ENCODE data around the gene SPINK4. TPM values are rescaled to one million over a fixed set of nuclear protein-coding genes. Genes with fewer than 3 reads are reported as not detected.

SPINK4 gene
- total RNA-seq, 1 donor from 2014 or later, result not detected

DNA sequence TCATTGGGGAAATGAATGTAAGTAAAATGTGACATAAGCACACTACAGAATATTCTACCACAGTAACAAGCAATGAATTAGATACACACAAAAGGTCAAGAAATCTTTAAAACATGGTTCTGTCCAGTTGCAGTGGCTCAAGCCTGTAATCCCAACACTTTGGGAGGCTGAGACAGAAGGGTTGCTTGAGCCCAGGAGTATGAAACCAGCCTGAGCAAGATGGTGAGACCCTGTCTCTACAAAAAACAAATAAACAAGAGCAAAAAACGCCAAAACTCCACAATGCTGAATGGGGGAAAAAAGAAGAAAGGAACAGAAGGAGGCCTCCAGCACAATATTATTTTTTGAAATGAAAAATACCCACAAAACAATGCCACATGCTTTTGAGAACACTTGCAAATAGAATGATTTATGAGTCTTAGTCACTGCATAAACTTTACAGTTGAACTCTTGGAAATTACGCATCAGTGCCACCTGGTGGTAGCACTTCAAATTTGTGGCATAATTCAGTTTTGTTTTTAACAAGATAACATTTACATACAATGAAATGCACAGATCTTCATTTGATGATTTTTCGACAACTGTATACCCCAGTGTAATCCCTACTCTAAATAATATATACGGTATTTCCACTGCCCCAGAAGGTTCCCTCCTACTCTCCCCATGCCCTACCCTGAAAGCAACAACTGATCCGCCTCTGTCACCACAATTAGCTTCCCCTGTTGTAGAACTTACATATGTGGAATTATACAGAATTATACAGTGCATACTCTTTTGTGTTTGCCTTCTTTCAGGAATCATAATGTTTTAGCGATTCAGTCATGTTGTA, 14.4 kb upstream of the SPINK4 start:
- Histone ChIP-seq H3K4me1 (no peaks in the 10 kb centered on the region), H3K36me3 (no peaks in the 10 kb centered on the region), H3K4me3 (no peak overlapping the region), H2AFZ (replicated peaks) (no peak overlapping the region), H3K27me3 (no peaks in the 10 kb centered on the region), H3K9ac (no peak overlapping the region), H3F3A (ENCODE audit: low read depth) (no peaks in the 10 kb centered on the region), H4K20me1 (ENCODE audit: low read depth) (no peaks in the 10 kb centered on the region), H3K27ac (no peak overlapping the region), H3K4me2 (no peak overlapping the region), H3K79me2 (ENCODE audit: low read depth) (no peaks in the 10 kb centered on the region), H3K9me3 (ENCODE audit: low read depth) (no peaks in the 10 kb centered on the region)
- Mint-ChIP-seq H3K9me3 (no peaks in the 10 kb centered on the region), H3K4me3 (no peak overlapping the region), H3K27me3 (ENCODE audit: insufficient read depth, low read depth) (peaks cover 5% of the 10 kb centered on the region), H3K36me3 (no peaks in the 10 kb centered on the region), H3K27ac (no peak overlapping the region), H3K4me1 (no peaks in the 10 kb centered on the region)
- DNase-seq (ENCODE audit: low spot score), result peak; percentile 55
- TF ChIP-seq, protein P1, sequence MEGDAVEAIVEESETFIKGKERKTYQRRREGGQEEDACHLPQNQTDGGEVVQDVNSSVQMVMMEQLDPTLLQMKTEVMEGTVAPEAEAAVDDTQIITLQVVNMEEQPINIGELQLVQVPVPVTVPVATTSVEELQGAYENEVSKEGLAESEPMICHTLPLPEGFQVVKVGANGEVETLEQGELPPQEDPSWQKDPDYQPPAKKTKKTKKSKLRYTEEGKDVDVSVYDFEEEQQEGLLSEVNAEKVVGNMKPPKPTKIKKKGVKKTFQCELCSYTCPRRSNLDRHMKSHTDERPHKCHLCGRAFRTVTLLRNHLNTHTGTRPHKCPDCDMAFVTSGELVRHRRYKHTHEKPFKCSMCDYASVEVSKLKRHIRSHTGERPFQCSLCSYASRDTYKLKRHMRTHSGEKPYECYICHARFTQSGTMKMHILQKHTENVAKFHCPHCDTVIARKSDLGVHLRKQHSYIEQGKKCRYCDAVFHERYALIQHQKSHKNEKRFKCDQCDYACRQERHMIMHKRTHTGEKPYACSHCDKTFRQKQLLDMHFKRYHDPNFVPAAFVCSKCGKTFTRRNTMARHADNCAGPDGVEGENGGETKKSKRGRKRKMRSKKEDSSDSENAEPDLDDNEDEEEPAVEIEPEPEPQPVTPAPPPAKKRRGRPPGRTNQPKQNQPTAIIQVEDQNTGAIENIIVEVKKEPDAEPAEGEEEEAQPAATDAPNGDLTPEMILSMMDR (IDR thresholded peaks at IDR 0.05), result peak; percentile 89
- no peak for TF ChIP-seq EZH2phosphoT487 (IDR thresholded peaks at IDR 0.05)

DNA sequence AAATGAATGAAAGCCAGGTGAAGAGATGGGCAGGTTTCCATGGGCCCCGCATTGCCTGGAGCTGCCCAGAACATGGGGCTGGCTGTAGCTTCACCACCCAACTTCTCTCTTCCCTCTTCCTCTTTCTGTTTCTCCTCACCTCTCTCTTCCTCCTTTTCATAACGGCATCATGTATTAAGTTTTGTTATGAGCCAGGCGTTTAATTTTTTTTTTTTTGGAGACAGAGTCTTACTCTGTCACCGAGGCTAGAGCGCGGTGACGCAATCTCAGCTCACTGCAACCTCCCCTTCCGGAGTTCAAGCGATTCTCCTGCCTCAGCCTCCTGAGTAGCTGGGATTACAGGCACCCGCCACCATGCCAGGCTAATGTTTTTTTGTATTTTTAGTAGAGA, 13.0 kb upstream of the SPINK4 start:
- H3K27me3 ChIP-seq, result peaks cover 5% of the 10 kb centered on the region
- no peaks in the 10 kb centered on the region for H3K79me2 ChIP-seq (ENCODE audit: low read depth)
- no peaks in the 10 kb centered on the region for H3K36me3 ChIP-seq
- H3K4me3 ChIP-seq, result no peak overlapping the region
- no peak for TF ChIP-seq EZH2phosphoT487 (IDR thresholded peaks at IDR 0.05)
- TF ChIP-seq, protein P1 (IDR thresholded peaks at IDR 0.05), result no peak
- no peaks in the 10 kb centered on the region for H4K20me1 ChIP-seq (ENCODE audit: low read depth)
- H3K9me3 ChIP-seq (ENCODE audit: low read depth), result no peaks in the 10 kb centered on the region
- H3K9ac ChIP-seq, result no peak overlapping the region
- H3K9me3 Mint-ChIP-seq, result no peaks in the 10 kb centered on the region
- H3K27me3 Mint-ChIP-seq (ENCODE audit: insufficient read depth, low read depth), result peaks cover 9% of the 10 kb centered on the region
- no peak overlapping the region for H3K4me3 Mint-ChIP-seq
- no peak overlapping the region for H2AFZ ChIP-seq (replicated peaks)
- H3K4me1 ChIP-seq, result no peaks in the 10 kb centered on the region
- H3K27ac ChIP-seq, result no peak overlapping the region
- H3K36me3 Mint-ChIP-seq, result no peaks in the 10 kb centered on the region
- no peak overlapping the region for H3K4me2 ChIP-seq
- DNase-seq (ENCODE audit: low spot score), result no peak
- H3K27ac Mint-ChIP-seq, result no peak overlapping the region
- H3K4me1 Mint-ChIP-seq, result no peaks in the 10 kb centered on the region
- H3F3A ChIP-seq (ENCODE audit: low read depth), result no peaks in the 10 kb centered on the region

DNA sequence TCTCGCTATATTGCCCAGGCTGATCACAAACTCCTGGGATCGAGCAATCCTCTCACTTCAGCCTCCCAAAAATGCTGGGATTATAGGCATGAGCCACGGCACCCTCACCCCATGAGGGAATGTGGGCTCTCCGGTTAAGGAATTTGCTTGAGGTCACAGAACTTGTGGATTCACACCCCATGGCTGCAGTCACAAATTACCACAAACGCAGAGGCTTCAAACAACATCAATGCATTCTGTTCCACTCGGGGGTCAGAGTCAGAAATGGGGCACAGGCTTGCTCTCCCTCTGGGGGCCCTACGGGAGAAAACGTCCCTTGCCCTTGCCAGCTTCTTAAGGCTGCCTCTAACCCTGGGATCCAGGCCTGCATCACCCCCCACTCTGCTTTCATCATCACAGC, 12.2 kb upstream of the SPINK4 start:
- TF ChIP-seq EZH2 (IDR thresholded peaks at IDR 0.05) (no peak), EZH2phosphoT487 (IDR thresholded peaks at IDR 0.05) (no peak)
- TF ChIP-seq, protein P1 (IDR thresholded peaks at IDR 0.05), result no peak
- Mint-ChIP-seq H3K9me3 (no peaks in the 10 kb centered on the region), H3K36me3 (no peaks in the 10 kb centered on the region), H3K27ac (no peak overlapping the region), H3K4me3 (no peak overlapping the region), H3K4me1 (no peaks in the 10 kb centered on the region), H3K27me3 (ENCODE audit: insufficient read depth, low read depth) (peaks cover 9% of the 10 kb centered on the region)
- no peaks in the 10 kb centered on the region for H3F3A ChIP-seq (ENCODE audit: low read depth)
- H3K36me3 ChIP-seq, result no peaks in the 10 kb centered on the region
- H3K27ac ChIP-seq, result no peak overlapping the region
- H3K4me2 ChIP-seq, result no peak overlapping the region
- H3K79me2 ChIP-seq (ENCODE audit: low read depth), result no peaks in the 10 kb centered on the region
- no peaks in the 10 kb centered on the region for H3K9me3 ChIP-seq (ENCODE audit: low read depth)
- DNase-seq (ENCODE audit: low spot score), result no peak
- no peak overlapping the region for H2AFZ ChIP-seq (replicated peaks)
- H4K20me1 ChIP-seq (ENCODE audit: low read depth), result no peaks in the 10 kb centered on the region
- no peak overlapping the region for H3K9ac ChIP-seq
- peaks cover 5% of the 10 kb centered on the region for H3K27me3 ChIP-seq
- H3K4me1 ChIP-seq, result no peaks in the 10 kb centered on the region
- H3K4me3 ChIP-seq, result no peak overlapping the region
